Measurements from ENCODE around the gene PLA2G2D.

DNA sequence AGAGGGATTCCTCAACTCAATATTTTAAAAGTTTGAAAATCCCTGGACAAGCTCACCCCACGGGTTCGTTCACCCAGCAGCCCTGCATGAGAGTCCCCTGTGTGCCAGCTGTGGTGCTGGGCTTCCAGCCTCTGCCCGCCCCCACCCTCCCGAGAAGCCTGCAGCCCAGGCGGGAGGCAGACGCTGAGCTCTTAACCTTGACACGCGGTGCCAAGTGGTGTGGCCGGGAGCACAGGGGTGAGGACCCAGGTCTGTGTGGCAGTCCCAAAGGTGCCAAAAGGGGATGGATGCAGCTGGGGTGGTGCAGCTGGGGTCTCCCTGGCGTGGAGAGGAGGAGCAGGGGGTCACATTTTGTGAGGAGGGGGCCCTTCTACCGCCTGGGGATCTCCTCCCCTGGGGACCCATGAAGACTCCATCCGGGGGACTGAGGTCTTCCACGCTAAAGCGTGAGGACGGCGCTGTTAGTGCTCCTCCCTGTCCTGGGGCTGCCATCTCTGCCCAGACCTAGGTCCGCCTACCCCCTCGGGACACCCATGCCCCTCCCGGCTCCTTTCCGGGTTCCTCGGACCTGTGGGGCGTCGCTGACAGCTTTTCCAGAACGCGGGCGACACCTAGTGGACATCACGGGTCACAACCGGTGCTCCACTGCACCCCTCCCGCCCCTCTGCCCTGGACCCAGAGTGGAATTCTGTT is 32.7 kb upstream of the PLA2G2D start:
- no peak for TF ChIP-seq EZH2phosphoT487 (IDR thresholded peaks at IDR 0.05)
- TF ChIP-seq, protein P1, sequence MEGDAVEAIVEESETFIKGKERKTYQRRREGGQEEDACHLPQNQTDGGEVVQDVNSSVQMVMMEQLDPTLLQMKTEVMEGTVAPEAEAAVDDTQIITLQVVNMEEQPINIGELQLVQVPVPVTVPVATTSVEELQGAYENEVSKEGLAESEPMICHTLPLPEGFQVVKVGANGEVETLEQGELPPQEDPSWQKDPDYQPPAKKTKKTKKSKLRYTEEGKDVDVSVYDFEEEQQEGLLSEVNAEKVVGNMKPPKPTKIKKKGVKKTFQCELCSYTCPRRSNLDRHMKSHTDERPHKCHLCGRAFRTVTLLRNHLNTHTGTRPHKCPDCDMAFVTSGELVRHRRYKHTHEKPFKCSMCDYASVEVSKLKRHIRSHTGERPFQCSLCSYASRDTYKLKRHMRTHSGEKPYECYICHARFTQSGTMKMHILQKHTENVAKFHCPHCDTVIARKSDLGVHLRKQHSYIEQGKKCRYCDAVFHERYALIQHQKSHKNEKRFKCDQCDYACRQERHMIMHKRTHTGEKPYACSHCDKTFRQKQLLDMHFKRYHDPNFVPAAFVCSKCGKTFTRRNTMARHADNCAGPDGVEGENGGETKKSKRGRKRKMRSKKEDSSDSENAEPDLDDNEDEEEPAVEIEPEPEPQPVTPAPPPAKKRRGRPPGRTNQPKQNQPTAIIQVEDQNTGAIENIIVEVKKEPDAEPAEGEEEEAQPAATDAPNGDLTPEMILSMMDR (IDR thresholded peaks at IDR 0.05): peak; percentile 84
- TF ChIP-seq EZH2 (IDR thresholded peaks at IDR 0.05): no peak
